HepG2 (cell line): ENCODE data around the gene SPNS1. TPM values are rescaled to one million over a fixed set of nuclear protein-coding genes. Genes with fewer than 3 reads are reported as not detected.
A peak's percentile ranks its signal among the peaks of the same experiment; 100 is the strongest.

Source experiments
- ATF7-NPFF ChIP-seq: sonication (generic); formaldehyde crosslinking; IDR thresholded peaks from 2 replicates; pipeline ENCODE4 v1.8.1; 2023; ENCODE audit warnings: mild to moderate bottlenecking, low read depth, missing genetic modification reagents, moderate library complexity
- GABPB1 ChIP-seq: IDR thresholded peaks from 2 replicates; pipeline ENCODE4 v1.6.1; 2016; ENCODE audit warnings: mild to moderate bottlenecking, missing genetic modification reagents, moderate library complexity, missing compliant biosample characterization
- HNRNPUL1 ChIP-seq: fragments of 200-400 bp; formaldehyde crosslinking; IDR thresholded peaks from 2 replicates; pipeline ENCODE4 v1.6.1; 2017; ENCODE audit warnings: low read depth, mild to moderate bottlenecking, low read length, moderate library complexity
- IKZF1 ChIP-seq: fragments of 450-650 bp; IDR thresholded peaks from 2 replicates; pipeline ENCODE4 v1.7.1; 2016
- KDM2A ChIP-seq: sonication (generic); formaldehyde crosslinking; IDR thresholded peaks from 2 replicates; pipeline ENCODE4 v1.4.0; 2020; ENCODE audit warnings: low read depth, missing genetic modification reagents, borderline replicate concordance
- KLF9 ChIP-seq: IDR thresholded peaks from 2 replicates; pipeline ENCODE4 v1.6.1; 2016; ENCODE audit warnings: low read depth
- MXD1 ChIP-seq: sonication (generic); formaldehyde crosslinking; IDR thresholded peaks from 2 replicates; pipeline ENCODE4 v1.4.0; 2020; ENCODE audit warnings: mild to moderate bottlenecking, missing genetic modification reagents
- NONO ChIP-seq, 2 experiments: fragments of 450-650 bp in 1 of 2; sonication (generic) in 1 of 2; formaldehyde crosslinking in 1 of 2; IDR thresholded peaks in 1 of 2; conservative IDR thresholded peaks in 1 of 2; 2 replicates each; pipeline versions ENCODE4 v1.6.1 to v1.8.0; 2017 to 2022; ENCODE audit warnings: mild to moderate bottlenecking in 1 of 2, missing genetic modification reagents in 1 of 2, moderate library complexity in 1 of 2
- NR2C2 ChIP-seq: sonication (generic); formaldehyde crosslinking; IDR thresholded peaks from 2 replicates; pipeline ENCODE4 v1.4.0; 2020; ENCODE audit warnings: missing genetic modification reagents, mild to moderate bottlenecking, moderate library complexity, borderline replicate concordance
- NRL ChIP-seq: sonication (generic); formaldehyde crosslinking; IDR thresholded peaks from 2 replicates; pipeline ENCODE4 v1.5.0; 2020; ENCODE audit warnings: missing genetic modification reagents, mild to moderate bottlenecking, moderate library complexity, borderline replicate concordance
- POLR2AphosphoS5 ChIP-seq: IDR thresholded peaks from 2 replicates; pipeline ENCODE4 v1.6.1; 2012; ENCODE audit warnings: low read depth, low read length
- REPIN1 ChIP-seq: sonication (generic); formaldehyde crosslinking; IDR thresholded peaks from 2 replicates; pipeline ENCODE4 v1.8.0; 2022; ENCODE audit warnings: missing genetic modification reagents, low read depth, mild to moderate bottlenecking, borderline replicate concordance
- SNRNP70 ChIP-seq: fragments of 200-400 bp; formaldehyde crosslinking; IDR thresholded peaks from 2 replicates; pipeline ENCODE4 v1.6.1; 2017; ENCODE audit warnings: mild to moderate bottlenecking, low read depth, low read length, moderate library complexity
- ZFP36 ChIP-seq: fragments of 150-350 bp; IDR thresholded peaks from 2 replicates; pipeline ENCODE4 v1.6.1; 2018; ENCODE audit warnings: borderline replicate concordance, low read length, low read depth; ENCODE audit not compliant: partially characterized antibody
- ZNF20 ChIP-seq: sonication (generic); formaldehyde crosslinking; IDR thresholded peaks from 2 replicates; pipeline ENCODE4 v1.4.0; 2020; ENCODE audit warnings: mild to moderate bottlenecking, moderate library complexity, missing genetic modification reagents
- ZNF33B ChIP-seq: sonication (generic); formaldehyde crosslinking; IDR thresholded peaks from 2 replicates; pipeline ENCODE4 v1.5.1; 2020; ENCODE audit warnings: mild to moderate bottlenecking, missing genetic modification reagents
- ZNF350 ChIP-seq: sonication (generic); formaldehyde crosslinking; IDR thresholded peaks from 2 replicates; pipeline ENCODE4 v1.4.0; 2020; ENCODE audit warnings: mild to moderate bottlenecking, low read depth, missing genetic modification reagents, borderline replicate concordance
- ZNF354B ChIP-seq: sonication (generic); formaldehyde crosslinking; IDR thresholded peaks from 2 replicates; pipeline ENCODE4 v1.8.0; 2022; ENCODE audit warnings: mild to moderate bottlenecking, missing genetic modification reagents
- ZNF552 ChIP-seq: sonication (generic); formaldehyde crosslinking; IDR thresholded peaks from 2 replicates; pipeline ENCODE4 v1.9.0; 2022; ENCODE audit warnings: missing genetic modification reagents, mild to moderate bottlenecking, borderline replicate concordance
- ZNF710 ChIP-seq: sonication (generic); formaldehyde crosslinking; IDR thresholded peaks from 2 replicates; pipeline ENCODE4 v1.5.0; 2020; ENCODE audit warnings: mild to moderate bottlenecking, missing genetic modification reagents, borderline replicate concordance
- ZNF839 ChIP-seq: sonication (generic); formaldehyde crosslinking; IDR thresholded peaks from 2 replicates; pipeline ENCODE4 v1.4.0; 2020; ENCODE audit warnings: missing genetic modification reagents, mild to moderate bottlenecking, borderline replicate concordance
- polyA plus RNA-seq, 8 experiments: library from polyadenylated mRNA; depleted of rRNA in 3 of 8; stranded (reverse) in 7 of 8; unstranded in 1 of 8; fragments of >200 nt; fragmentation: Illumina TruSeq in 4 of 8; extraction: Trizol in 4 of 8; gene quantifications; 2 replicates each; pipeline versions ENCODE4 v1.2.1 to v1.2.3, GENCODE V29; 2011 to 2016; ENCODE audit warnings: low read depth in 4 of 8, missing spikeins in 1 of 8, mixed read lengths in 1 of 8; ENCODE audit not compliant: insufficient read depth in 1 of 8
- total RNA-seq, 5 experiments: library from RNA; depleted of rRNA; stranded (reverse); fragments of >200 nt; fragmentation: Illumina TruSeq; extraction: Trizol; gene quantifications; 2 replicates each; pipeline ENCODE4 v1.2.3, GENCODE V29; 2016; ENCODE audit warnings: low read depth in 1 of 5
- TF ChIP-seq, protein P1 (sequence below): sonication (generic); formaldehyde crosslinking; IDR thresholded peaks from 2 replicates; pipeline ENCODE4 v1.8.0; 2022; ENCODE audit warnings: low read depth, missing genetic modification reagents
- TF ChIP-seq, protein P2 (sequence below): sonication (generic); formaldehyde crosslinking; conservative IDR thresholded peaks from 2 replicates; pipeline ENCODE4 v1.8.1; 2023; ENCODE audit warnings: missing genetic modification reagents

The SPNS1 gene
- total and polyA plus RNA-seq, 2 of the 13 experiments (the other 11 are each of a cell fraction or from before 2014, with no cell fraction given): 25.6 to 38.8 TPM

- TF ChIP-seq ZNF350 (CRISPR knock-in tag) (peak; percentile 75), GABPB1 (CRISPR knock-in tag) (peak; percentile 28; the same call in 1 of the 2 replicates), NRL (CRISPR knock-in tag) (peak; percentile 93), KDM2A (CRISPR knock-in tag) (peak; percentile 72), IKZF1 (no peak), ZNF710 (CRISPR knock-in tag) (no peak), POLR2AphosphoS5 (no peak; the same call in 1 of the 2 replicates), SNRNP70 (no peak), ZFP36 (no peak), MXD1 (peak; percentile 72; the same call in 1 of the 2 replicates), HNRNPUL1 (no peak), ZNF33B (no peak; the same call in 1 of the 2 replicates), REPIN1 (no peak; the same call in 1 of the 2 replicates), NONO (IDR thresholded peaks at IDR 0.05) (no peak), NONO (CRISPR knock-in tag; conservative IDR thresholded peaks at IDR 0.05) (peak; percentile 23; the same call in 1 of the 2 replicates), ZNF354B (CRISPR knock-in tag) (no peak), ZNF20 (CRISPR knock-in tag) (no peak), NR2C2 (0 out of 2 replicates have a peak, but pooled peaks have one; percentile 31), ZNF839 (CRISPR knock-in tag) (no peak), KLF9 (CRISPR knock-in tag) (no peak), ZNF552 (CRISPR knock-in tag) (peak; percentile 67; the same call in 1 of the 2 replicates), ATF7-NPFF (CRISPR knock-in tag) (no peak; the same call in 1 of the 2 replicates)
- TF ChIP-seq, protein P1, sequence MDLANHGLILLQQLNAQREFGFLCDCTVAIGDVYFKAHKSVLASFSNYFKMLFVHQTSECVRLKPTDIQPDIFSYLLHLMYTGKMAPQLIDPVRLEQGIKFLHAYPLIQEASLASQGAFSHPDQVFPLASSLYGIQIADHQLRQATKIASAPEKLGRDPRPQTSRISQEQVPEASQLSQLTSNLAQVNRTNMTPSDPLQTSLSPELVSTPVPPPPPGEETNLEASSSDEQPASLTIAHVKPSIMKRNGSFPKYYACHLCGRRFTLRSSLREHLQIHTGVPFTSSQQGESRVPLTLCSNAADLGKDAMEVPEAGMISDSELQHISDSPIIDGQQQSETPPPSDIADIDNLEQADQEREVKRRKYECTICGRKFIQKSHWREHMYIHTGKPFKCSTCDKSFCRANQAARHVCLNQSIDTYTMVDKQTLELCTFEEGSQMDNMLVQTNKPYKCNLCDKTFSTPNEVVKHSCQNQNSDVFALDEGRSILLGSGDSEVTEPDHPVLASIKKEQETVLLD (CRISPR knock-in tag): no peak
- TF ChIP-seq, protein P2, sequence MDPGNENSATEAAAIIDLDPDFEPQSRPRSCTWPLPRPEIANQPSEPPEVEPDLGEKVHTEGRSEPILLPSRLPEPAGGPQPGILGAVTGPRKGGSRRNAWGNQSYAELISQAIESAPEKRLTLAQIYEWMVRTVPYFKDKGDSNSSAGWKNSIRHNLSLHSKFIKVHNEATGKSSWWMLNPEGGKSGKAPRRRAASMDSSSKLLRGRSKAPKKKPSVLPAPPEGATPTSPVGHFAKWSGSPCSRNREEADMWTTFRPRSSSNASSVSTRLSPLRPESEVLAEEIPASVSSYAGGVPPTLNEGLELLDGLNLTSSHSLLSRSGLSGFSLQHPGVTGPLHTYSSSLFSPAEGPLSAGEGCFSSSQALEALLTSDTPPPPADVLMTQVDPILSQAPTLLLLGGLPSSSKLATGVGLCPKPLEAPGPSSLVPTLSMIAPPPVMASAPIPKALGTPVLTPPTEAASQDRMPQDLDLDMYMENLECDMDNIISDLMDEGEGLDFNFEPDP (CRISPR knock-in tag): no peak
Observed at GRCh38 chr16:28925386-28926228, 49.0 kb upstream of the SPNS1 start (continued).
